Non-pigmented ciliary epithelial cell (primary cell): ENCODE results near the gene P2RY8.

ENCODE experiments used
- DNase-seq: peaks from one replicate; pipeline ENCODE4 v3.0.0-alpha.2; 2010; ENCODE audit warnings: low read depth

The P2RY8 gene

DNA sequence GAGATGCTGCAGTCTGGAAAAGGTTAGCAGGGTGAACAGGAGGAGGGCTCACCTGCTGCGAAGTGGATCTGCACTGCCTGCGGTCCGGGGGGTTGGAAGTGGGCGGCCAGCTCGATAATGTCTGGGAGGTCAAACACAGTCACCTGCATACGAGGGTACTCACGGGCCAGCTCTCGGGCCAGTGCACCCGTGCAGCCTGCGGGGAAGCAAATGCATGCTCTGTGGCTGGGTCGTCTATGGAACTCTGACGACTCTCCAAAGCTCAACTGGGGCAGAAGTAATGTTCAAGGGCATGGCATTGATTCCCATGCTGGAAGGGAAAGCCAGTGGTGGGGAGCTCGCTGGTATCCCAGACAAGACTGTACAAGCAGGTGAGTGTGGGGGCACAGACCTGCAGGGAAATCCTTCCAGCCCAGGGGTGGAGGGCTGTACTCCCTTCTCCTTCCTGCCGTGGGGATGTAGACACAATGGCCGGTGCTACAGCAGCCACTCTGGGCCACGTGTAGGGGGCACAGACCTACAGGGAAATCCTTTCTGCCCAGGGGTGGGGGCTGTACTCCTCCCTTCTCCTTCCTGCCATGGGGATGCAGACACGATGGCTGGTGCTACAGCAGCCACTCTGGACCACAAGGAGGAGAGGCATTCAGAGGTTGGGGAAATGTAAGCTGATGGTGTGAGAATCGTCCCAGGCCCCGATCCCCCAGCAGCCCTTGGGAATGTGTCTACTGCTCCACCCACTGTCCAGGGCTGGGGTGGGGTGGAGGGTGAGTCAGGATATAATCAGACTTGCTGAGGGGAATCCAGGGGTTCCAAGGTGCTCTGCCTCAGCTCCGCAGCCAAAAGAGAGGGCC, 118.8 kb downstream of the P2RY8 start:
- no peak for DNase-seq

GRCh38 chrX:1416965-1417760, 119.8 kb downstream of the P2RY8 start:
- DNase-seq: no peak

DNA sequence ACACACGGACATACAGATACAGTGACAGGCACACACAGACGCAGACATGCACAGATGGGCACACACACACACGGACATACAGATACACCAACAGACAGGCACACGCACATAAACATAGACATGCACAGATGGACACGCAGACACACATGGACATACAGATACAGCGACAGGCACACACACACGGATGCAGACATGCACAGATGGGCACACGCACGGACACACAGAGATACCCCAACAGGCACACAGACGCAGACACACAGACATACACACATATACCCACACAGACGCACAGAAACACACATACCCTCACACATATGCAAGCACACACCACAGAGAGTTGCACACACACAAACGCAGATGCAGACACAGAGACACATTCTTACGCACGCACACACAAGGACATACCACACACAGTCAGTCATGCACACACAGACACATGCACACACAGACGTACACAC, 120.6 kb downstream of the P2RY8 start:
- DNase-seq: no peak
